ENCODE results near the gene PCOLCE2.

PCOLCE2 gene

DNA sequence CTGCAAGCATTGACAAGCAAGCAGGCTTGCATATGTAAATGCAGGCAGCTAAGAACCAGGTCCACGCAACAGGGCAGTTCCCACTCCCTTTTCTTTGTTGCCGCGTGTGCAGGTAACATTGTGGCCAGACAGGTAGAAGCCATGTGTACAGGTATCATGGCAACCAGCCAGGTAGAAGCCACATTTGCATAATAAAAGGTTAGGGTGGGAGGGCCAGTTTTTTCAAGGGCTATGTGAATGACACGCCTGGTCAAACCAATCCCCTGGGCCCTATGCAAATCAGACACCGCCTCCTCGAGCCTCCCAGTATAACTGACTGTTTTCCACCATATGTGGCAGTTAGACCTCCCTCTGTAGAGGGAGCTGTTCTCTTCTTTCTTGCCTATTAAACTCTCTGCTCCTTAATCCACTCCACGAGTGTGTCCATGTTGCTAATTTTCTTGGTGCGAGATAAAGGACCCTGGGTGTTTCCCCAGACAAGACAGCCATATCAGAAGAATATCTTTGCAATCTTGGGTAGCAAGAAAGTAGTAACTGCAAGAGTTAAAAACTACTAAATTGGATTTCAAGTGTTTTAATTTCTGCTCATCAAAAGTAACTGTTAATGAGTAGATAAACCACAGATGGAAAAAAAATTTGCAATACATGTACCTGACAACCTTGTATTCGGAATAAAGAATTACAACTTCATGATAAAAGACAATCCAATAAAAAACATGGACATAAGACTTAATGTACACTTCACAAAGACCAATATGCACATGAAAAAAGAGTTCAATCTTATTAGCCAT lies 21.8 kb downstream of the PCOLCE2 start:
- no peak for DNase-seq (ENCODE audit: low read depth in 2 of 2)

GRCh38 chr3:142863930-142864920 lies 24.7 kb downstream of the PCOLCE2 start:
- no peak for DNase-seq (ENCODE audit: low read depth in 2 of 2)

- DNase-seq (ENCODE audit: low read depth in 2 of 2) = no peak
These were observed 25.7 kb downstream of the PCOLCE2 start for GRCh38 chr3:142863010-142863817.

GRCh38 chr3:142861926-142862325 lies 27.0 kb downstream of the PCOLCE2 start:
- no peak for DNase-seq (ENCODE audit: low read depth in 2 of 2)

DNA sequence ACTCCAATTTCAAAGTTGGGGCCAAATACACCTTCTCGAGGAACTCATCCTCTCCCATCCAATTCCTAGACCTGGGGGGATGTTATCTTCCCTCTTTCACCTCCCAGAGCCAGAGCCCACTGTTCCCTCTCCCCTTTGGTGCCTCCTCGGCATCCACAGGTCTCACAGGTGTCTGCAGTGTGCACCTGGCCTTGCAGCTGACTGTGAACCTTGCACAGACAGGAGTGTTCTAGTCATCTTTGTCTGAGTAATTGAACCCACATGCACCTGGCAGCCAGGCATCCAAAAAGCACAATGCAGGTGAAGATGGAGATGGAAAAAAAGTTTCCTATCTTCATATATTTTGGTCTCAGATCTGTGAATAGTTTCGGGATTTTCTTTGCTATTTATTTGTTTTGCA lies 30.8 kb downstream of the PCOLCE2 start:
- no peak for DNase-seq (ENCODE audit: low read depth in 2 of 2)

- DNase-seq (ENCODE audit: low read depth in 2 of 2) = no peak
These were observed 31.8 kb downstream of the PCOLCE2 start for GRCh38 chr3:142857056-142857455.

DNA sequence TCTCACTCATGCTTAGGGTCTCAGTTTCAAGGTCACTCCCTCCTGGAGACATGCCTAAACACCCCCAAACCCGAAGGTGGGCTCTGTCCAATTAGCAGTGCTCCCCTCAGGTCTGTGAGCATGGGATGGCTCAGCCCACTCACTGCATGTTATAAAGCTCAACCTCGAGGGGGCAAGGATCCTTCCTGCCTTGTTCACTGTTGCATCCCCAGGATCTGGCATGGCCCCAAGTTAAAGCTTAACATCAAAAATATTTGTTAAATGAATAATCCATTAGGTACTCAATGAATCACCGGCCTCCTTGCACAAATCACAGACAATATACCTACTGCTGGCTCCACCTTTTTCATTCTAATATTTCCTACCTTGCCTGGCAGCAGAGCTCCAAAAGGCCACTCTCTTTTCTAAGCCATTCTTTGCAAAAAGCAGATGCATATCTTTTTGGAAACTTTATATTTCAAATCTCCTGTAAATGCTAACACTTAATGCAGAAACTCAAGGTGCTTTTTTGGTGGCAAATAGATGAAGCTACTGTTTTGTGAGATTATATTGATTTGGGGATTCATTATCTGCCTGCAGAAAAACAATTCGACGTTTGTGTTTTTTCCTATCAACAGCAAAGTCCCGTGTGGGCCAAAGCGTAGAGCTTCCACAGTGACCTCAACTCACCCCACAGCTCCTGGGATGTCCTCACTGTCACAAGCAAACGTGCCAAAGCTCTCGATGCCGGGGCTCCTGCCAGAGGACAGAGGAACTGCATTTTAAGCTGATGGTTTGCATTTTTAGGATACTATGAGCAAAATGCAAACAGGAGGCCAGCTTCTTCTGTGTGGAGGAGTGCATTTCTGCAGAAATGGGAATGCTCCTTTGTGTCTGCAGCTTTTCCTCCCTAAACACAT lies 35.4 kb downstream of the PCOLCE2 start:
- no peak for DNase-seq (ENCODE audit: low read depth in 2 of 2)

- no peak for DNase-seq (ENCODE audit: low read depth in 2 of 2)
These were observed 36.9 kb downstream of the PCOLCE2 start for GRCh38 chr3:142852009-142852408.

DNA sequence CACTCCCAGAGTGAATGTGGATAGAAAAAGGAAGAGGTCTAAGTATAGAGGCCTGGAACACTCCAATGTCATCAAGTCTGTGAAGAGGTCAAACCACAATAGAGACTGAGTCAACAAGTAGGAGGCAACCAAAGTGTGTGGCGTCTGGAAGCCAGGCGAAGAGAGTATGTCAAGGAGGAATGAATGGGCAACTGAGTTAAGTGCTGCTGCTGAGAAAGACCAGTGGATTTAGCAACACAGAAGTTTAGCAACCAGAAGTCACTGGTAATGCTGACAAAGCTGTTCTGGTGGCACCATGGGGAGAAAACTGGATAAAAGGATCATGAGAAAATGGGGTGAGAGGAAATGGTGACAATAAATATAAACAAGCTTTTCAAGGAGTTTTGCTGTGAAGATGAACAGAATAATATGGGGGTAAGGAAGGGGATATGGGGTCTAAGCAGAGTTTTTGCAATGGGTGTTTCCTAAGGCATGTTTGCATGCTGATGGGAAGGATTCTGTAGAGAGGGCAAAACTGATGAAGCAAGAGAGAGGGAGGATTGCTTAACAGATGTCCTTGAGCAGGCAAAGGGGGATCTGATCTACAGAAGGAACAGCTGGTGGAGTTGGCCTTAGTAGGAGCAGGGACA lies 38.4 kb downstream of the PCOLCE2 start:
- peak in 1 of 2 donors; percentile 15 for DNase-seq (ENCODE audit: low read depth in 2 of 2)

DNA sequence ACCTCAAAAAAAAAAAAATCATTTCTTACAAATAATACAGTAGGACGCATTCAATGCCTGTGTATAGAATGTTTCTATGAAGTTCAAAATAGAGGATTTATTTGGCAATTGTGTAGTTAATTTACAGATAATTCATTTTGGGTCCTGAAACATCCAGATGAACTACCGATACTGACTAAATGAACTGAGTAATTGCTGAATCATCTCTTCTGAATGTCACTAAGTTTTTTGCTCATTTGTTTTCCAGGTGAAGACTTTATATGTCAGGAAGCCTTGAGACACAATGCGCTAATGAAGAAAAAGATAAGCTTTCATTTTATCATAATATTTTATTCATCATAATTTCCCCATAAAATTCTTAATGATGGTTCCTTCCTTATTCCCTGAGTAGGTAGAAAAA lies 39.7 kb downstream of the PCOLCE2 start:
- no peak for DNase-seq (ENCODE audit: low read depth in 2 of 2)

DNA sequence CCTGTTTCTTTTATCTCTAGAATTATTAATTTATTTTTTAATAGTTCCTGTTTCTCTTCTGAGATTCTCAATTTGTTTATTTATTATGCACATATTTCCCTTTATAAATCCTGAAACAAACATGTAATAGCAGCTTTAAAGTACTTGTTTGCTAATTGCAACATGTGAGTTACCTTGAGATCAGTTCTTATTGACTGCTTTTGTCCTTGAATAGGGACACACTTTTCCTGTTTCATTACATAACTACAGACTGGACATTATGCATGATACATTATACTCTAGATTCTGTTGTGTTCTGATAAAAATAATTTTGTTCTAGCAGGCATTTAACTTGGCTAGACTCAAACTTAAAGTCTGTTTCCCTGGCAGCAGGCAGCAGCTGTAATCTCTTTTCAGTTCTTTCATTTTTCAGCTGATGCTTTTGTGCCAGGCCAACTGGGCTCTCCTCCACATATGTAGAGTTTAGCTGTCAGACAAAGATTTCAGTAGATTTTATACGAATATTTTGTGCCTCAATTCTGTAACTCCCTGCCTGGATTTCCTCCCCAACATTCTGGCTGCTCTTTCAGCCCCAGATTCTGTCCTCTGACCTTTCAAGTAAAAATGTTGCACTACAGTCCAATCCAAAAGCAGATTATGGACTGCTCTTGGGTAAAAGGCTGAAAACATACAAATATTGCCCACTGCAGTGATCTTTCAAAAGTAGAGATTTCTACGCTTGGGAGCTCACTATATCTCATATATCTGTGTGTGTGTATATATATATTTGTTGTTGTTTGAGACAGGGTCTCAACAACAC lies 41.9 kb downstream of the PCOLCE2 start:
- no peak for DNase-seq (ENCODE audit: low read depth in 2 of 2)

GRCh38 chr3:142844339-142844977 lies 44.4 kb downstream of the PCOLCE2 start:
- no peak for DNase-seq (ENCODE audit: low read depth in 2 of 2)

- no peak for DNase-seq (ENCODE audit: low read depth in 2 of 2)
These were observed 49.1 kb downstream of the PCOLCE2 start for GRCh38 chr3:142839831-142840230.

- no peak for DNase-seq (ENCODE audit: low read depth in 2 of 2)
These were observed 51.4 kb downstream of the PCOLCE2 start for GRCh38 chr3:142837526-142837925.

- DNase-seq (ENCODE audit: low read depth in 2 of 2) = peak; percentile 53 to 58
These were observed 60.1 kb downstream of the PCOLCE2 start for GRCh38 chr3:142828703-142829305.

DNA sequence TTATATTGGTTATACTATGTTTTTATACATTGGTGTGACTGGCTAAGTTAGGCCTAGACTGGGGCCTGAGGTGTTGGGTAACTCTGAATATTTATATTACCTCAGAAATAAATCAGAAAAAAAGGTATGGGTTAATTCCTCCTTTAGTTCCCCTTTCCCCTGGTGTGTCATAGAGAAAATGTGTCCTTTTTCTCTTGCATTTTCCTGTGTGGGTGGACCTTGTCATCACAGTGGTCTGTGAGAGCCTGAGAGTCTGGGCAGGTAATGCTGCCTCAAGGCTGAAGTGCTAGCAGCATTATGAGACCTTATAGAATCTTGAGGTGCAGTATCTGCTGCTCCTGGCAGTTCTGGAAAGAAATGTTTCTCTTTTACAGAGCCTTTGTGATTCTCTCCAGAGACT lies 69.7 kb downstream of the PCOLCE2 start:
- no peak for DNase-seq (ENCODE audit: low read depth in 2 of 2)

DNA sequence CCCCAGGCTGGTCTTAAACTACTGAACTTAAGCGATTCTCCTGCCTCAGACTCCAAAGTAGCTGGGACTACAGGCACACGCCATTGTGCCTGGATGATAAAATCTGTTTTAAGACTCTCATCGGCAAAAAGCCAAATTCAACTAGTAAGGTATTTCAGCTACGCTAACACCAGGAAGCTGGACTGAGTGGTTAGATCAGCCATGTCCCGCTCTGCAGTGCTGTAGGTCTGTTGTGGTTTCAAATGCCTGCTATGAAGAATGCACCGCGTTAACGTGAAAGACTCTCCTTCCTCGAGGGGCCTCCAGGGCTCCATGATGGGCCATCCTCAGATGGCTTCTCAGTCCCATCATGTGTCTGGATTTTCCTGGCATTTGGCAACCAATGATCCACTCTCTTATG lies 70.2 kb downstream of the PCOLCE2 start:
- no peak for DNase-seq (ENCODE audit: low read depth in 2 of 2)

- DNase-seq (ENCODE audit: low read depth in 2 of 2) = no peak
These were observed 71.0 kb downstream of the PCOLCE2 start for GRCh38 chr3:142817897-142818296.

- DNase-seq (ENCODE audit: low read depth in 2 of 2) = no peak
These were observed 71.5 kb downstream of the PCOLCE2 start for GRCh38 chr3:142817356-142817755.
